Astrocyte of the cerebellum (primary cell): ENCODE results near the gene CCDC57.

ENCODE experiments used
- DNase-seq: peaks from one replicate; pipeline ENCODE4 v3.0.0-alpha.2; 2011; ENCODE audit warnings: low read depth
- H3K4me3 ChIP-seq: 2 replicates; pipeline ENCODE4 v1.5.1; 2011; ENCODE audit warnings: mild to moderate bottlenecking, low read depth, low read length, moderate library complexity
- in situ Hi-C: cut with HindIII; loops from 2 replicates; pipeline ENCODE4 v1.10.0; 2017; ENCODE audit warnings: low sequenced_read_pairs
- TF ChIP-seq, protein P1 (sequence below): IDR thresholded peaks from 2 replicates; pipeline ENCODE4 v1.5.1; 2012; ENCODE audit warnings: low read length, low read depth, moderate library complexity, mild to moderate bottlenecking; ENCODE audit errors: missing control alignments

The CCDC57 gene

DNA sequence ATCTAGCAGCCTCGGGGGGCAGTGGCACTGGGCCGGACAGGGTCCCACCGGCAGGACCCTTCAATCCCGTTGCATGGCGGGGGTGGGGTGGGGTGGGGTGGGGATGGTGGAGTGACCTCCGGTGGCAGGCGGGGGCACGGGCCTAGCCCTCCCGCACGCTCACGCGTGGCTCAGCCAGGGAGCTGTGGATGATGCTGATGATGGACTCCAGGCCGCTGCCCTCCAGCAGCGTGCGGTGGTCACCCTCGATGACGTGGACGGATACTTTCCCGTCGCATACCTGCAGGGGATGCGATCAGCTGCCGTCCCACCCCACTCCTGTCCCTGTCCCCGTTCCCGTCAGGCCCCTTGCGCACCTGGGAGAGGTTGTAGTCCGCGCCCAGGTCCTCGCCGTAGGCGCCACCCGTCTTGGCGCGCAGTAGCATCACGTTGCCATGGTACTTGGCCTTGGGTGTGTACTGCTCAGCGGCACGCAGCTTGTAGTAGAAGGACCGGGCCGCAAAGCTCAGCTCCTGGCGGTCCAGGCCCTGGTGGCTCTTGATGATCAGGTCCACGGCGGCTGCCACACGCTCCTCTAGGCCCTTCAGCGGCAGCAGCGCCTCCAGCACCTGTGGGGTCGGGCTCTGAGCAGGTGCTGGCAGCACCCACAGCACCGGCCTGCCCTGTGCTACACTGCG, 133.5 kb downstream of the CCDC57 start:
- in situ Hi-C loops, result no loop called here
- DNase-seq, result no peak
- TF ChIP-seq, protein P1, sequence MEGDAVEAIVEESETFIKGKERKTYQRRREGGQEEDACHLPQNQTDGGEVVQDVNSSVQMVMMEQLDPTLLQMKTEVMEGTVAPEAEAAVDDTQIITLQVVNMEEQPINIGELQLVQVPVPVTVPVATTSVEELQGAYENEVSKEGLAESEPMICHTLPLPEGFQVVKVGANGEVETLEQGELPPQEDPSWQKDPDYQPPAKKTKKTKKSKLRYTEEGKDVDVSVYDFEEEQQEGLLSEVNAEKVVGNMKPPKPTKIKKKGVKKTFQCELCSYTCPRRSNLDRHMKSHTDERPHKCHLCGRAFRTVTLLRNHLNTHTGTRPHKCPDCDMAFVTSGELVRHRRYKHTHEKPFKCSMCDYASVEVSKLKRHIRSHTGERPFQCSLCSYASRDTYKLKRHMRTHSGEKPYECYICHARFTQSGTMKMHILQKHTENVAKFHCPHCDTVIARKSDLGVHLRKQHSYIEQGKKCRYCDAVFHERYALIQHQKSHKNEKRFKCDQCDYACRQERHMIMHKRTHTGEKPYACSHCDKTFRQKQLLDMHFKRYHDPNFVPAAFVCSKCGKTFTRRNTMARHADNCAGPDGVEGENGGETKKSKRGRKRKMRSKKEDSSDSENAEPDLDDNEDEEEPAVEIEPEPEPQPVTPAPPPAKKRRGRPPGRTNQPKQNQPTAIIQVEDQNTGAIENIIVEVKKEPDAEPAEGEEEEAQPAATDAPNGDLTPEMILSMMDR, result no peak
- no peak overlapping the region for H3K4me3 ChIP-seq

DNA sequence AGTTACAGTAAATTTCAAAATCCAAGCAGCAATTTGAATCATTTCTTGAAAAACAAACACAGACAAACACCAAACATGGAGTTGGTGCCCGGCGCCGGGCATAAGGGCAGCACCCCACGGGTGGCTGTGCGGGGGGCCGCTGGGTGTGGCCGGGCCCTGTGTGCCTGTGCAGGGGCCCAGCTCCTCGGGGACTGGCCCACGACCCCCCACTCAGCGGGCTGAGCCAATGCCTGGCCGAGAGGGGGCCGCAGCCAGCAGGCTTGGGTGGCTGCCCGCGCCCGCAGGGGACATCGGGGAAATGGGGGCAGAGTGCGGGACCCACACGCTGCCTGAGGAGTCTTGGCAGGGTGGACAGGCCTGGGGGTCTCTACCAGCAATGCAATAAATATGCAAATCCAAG, 134.2 kb downstream of the CCDC57 start:
- DNase-seq, result no peak
- no peak overlapping the region for H3K4me3 ChIP-seq
- TF ChIP-seq, protein P1, result no peak
- in situ Hi-C loops, result no loop called here

DNA sequence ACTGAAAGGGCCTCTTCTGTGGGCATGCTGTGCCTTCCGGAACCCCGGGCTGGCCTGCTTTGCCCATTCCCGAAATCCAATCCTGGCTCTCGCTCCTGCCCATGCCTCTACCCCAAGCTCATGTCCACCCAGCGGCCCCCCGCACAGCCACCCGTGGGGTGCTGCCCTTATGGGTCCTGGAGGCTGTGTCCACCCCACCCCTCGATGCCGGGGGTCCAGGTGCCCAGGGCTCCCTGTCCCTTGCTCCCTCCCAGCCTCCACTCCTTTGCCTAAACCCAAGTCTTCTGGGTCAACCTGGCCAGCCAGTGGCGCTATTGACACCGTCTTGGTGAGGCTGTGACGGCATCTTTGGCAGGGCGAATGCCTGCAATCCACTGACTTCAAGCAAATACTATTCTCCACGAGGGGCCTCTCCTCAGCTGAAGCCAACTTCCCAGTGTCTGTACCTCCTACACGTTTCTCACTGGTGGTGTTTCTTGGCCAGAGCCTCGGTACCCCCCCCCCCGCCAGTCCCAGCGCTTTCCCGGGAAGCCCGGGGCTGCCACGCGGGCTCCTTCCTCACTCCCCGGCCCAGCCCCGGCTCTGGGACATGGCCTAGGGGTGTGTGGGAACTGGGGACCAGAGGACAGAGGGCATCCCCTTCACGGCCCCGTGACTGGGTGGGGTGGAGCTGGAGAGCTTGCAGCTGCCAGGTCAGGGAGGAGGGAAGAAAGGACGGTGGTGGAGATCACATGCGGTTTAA, 134.9 kb downstream of the CCDC57 start:
- DNase-seq, result no peak
- H3K4me3 ChIP-seq, result no peak overlapping the region
- TF ChIP-seq, protein P1, result no peak
- in situ Hi-C loops, result no loop called here

DNA sequence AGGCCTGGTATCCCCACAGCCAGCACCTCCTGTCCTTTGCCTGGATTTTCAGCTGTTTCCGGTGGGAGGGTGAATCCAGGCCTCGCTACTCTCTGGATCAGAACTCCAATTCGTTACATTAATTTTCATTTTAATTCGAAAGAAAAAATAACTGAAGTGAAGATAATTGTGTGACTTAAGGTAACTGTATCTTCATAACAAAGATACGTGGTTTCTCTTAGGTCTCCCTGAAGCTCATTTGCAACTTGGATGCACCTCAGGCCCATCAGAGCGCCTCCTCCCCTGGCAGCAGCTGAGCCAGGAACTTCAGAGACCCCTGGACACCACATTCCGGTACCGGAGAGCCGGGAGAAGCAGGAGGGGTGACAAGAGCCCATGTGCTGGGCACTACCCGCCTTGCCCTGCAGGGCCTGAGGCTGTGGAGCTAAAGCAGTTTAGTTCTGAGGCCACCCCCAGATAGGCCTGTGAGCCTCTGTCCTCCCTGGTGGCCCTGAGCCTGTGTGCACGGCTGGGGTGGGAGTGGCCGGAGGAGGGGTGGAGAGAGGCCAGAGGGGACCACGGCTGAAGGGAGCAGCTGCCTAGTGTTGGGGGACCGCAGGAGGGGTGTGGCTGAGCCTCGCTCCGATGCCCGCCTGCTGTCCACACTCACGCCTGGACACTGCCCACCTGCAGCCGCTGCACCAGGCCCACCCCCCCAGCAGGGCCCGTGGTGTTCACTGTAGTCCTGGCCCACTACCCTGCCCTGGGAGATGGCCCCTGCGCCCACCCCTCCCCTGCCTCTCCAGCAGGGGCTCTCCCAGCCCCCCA, 135.7 kb downstream of the CCDC57 start:
- DNase-seq, result no peak
- in situ Hi-C loops, result no loop called here
- H3K4me3 ChIP-seq, result no peak overlapping the region
- TF ChIP-seq, protein P1, result no peak

DNA sequence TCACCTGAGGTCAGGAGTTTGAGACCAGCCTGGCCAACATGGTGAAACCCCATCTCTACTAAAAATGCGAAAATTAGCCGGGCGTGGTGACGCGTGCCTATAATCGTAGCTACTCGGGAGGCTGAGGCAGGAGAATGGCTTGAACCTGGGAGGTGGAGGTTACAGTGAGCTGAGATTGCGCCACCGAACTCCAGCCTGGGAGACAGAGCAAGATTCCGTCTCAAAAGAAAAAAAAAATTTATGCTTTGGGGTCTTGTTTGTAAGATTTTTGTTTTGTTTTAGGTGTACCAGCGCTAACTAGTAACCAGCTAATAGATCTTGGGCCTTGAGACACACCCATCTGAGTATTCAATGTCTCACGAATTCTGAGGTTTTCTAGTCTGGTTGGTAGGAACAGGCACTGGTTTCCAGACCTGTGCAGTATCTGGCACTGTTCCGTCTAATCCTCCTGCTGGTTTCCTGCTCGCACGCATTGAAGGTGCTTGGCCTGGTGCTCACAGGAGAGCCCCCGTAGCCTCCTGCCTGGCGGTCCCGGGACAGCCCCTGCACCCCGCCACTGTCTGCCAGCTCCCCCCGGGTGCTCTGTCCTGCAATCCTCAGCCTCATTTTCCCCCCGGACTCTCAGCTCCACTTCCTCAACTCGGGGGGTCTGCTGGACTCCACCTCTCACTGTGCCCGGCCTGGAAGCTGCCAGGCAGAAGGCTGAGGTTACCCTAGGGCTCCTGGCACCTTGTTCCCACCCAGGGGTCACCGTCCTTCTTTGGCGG, 136.4 kb downstream of the CCDC57 start:
- DNase-seq, result no peak
- in situ Hi-C loops, result no loop called here
- TF ChIP-seq, protein P1, result no peak
- no peak overlapping the region for H3K4me3 ChIP-seq

DNA sequence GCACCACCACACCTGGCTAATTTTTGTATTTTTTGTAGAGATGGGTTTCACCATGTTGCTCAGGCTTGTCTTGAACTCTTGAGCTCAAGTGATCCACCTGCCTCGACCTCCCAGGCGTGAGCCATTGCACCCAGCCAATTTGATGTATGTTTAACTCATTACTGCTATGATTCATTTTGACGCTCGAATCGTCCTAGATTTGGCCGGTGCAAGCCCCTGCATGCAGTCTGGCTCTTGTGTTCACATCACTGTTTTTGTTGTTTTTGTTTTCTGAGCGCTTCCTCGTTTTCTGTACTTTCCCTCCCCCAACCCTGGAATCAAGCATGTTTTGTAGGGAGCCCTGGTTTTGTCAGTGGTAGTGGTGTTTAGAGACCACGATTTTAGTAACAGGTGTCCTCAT, 139.2 kb downstream of the CCDC57 start:
- H3K4me3 ChIP-seq, result no peak overlapping the region
- in situ Hi-C loops, result no loop called here
- TF ChIP-seq, protein P1, result no peak
- no peak for DNase-seq
